K562 (cell line): ENCODE data around the gene DTNBP1. TPM values are rescaled to one million over a fixed set of nuclear protein-coding genes. Genes with fewer than 3 reads are reported as not detected.
A peak's percentile ranks its signal among the peaks of the same experiment; 100 is the strongest.

ENCODE experiments used
- ATAC-seq: fragments of 200-7000 bp; cut with Tn5 transposase; 3 replicates; pipeline ENCODE4 v1.9.1; 2020; ENCODE audit warnings: moderate library complexity
- BruUV-seq: library from RNA; stranded (reverse); fragments of 400-500 nt; replicated peaks from 2 replicates; lab custom pipeline; 2021; lab: Mats Ljungman, UMichigan
- CTCF ChIA-PET: fragments of 300-600 bp; formaldehyde crosslinking; extraction: SDS; loops from one replicate; lab custom pipeline; 2021; ENCODE audit warnings: low intra/inter-chr PET ratio; lab: Yijun Ruan, JAX
- POLR2A ChIA-PET: fragments of 300-600, 350-650 bp; sonication (Branson Sonifier 250); formaldehyde crosslinking; extraction: SDS; loops from one replicate; lab custom pipeline; 2021; ENCODE audit warnings: antibody characterized with exemption, inconsistent platforms; lab: Yijun Ruan, JAX
- DNase-seq, 4 experiments: peaks; one replicate each; pipeline versions ENCODE4 v3.0.0 to v3.0.0-alpha.2; 2011 to 2018; ENCODE audit warnings: low spot score in 3 of 4, mixed read lengths in 3 of 4; ENCODE audit errors: extremely low read depth in 1 of 4
- FAIRE-seq: peaks from 2 replicates; lab custom pipeline; 2011; peaks lifted over from hg19 to GRCh38; lab: Jason Lieb, UNC
- H2AFZ ChIP-seq: 2 replicates; pipeline ENCODE4 v1.6.0; 2011; ENCODE audit warnings: low read depth, low read length, control low read depth, inconsistent platforms
- H3K27ac ChIP-seq: fragments of 200-600 bp; 3 replicates; pipeline ENCODE4 v1.8.0; 2011; ENCODE audit warnings: low read depth, mild to moderate bottlenecking, control low read depth, inconsistent platforms, low read length, moderate library complexity, mixed read lengths; ENCODE audit errors: extremely low read depth
- H3K27me3 ChIP-seq, 2 experiments: fragments of 300-600 bp in 1 of 2; 2 replicates in 1 of 2; 3 replicates in 1 of 2; pipeline versions ENCODE4 v1.6.0 to v1.8.0; 2011; ENCODE audit warnings: inconsistent platforms in 2 of 2, low read length in 2 of 2, mild to moderate bottlenecking in 1 of 2, mixed read lengths in 1 of 2, moderate library complexity in 1 of 2; ENCODE audit not compliant: control insufficient read depth in 2 of 2, insufficient read depth in 2 of 2
- H3K36me3 ChIP-seq: fragments of 300-600 bp; 3 replicates; pipeline ENCODE4 v1.8.0; 2011; ENCODE audit warnings: mild to moderate bottlenecking, low read length, inconsistent platforms; ENCODE audit not compliant: control insufficient read depth, insufficient read depth
- H3K4me1 ChIP-seq, 2 experiments: fragments of 200-600 bp in 1 of 2; replicated peaks in 1 of 2; 2 replicates in 1 of 2; 3 replicates in 1 of 2; pipeline versions ENCODE4 v1.5.1 to v1.8.0; 2011; ENCODE audit warnings: inconsistent platforms in 2 of 2, low read length in 2 of 2, mild to moderate bottlenecking in 1 of 2, mixed read lengths in 1 of 2, moderate library complexity in 1 of 2; ENCODE audit not compliant: control insufficient read depth in 2 of 2, insufficient read depth in 2 of 2
- H3K4me2 ChIP-seq: 2 replicates; pipeline ENCODE4 v1.6.1; 2011; ENCODE audit warnings: low read length, control low read depth, inconsistent platforms, mixed read lengths; ENCODE audit not compliant: insufficient read depth
- H3K4me3 ChIP-seq: fragments of 200-600 bp; sonication (generic), shearing (Covaris generic); 2 replicates; pipeline ENCODE4 v1.5.1; 2016; ENCODE audit warnings: control low read depth, inconsistent platforms
- H3K79me2 ChIP-seq: fragments of 200-600 bp; 3 replicates; pipeline ENCODE4 v1.8.0; 2011; ENCODE audit warnings: low read length, inconsistent platforms; ENCODE audit not compliant: control insufficient read depth, insufficient read depth
- H3K9ac ChIP-seq, 2 experiments: 2 replicates each; pipeline versions ENCODE4 v1.6.0 to v1.6.1; 2011; ENCODE audit warnings: low read depth in 2 of 2, low read length in 2 of 2, control low read depth in 1 of 2, inconsistent platforms in 1 of 2, mild to moderate bottlenecking in 1 of 2, mixed read lengths in 1 of 2; ENCODE audit not compliant: insufficient read depth in 1 of 2
- H3K9me1 ChIP-seq: one replicate; pipeline ENCODE4 v1.6.0; 2011; ENCODE audit warnings: inconsistent platforms, mild to moderate bottlenecking, low read length, moderate library complexity; ENCODE audit not compliant: control insufficient read depth, insufficient read depth
- H3K9me3 ChIP-seq: replicated peaks from 2 replicates; pipeline ENCODE4 v1.5.1; 2011; ENCODE audit warnings: low read depth, low read length, inconsistent platforms; ENCODE audit not compliant: control insufficient read depth, insufficient read depth
- H4K20me1 ChIP-seq: replicated peaks from 2 replicates; pipeline ENCODE4 v1.6.1; 2011; ENCODE audit warnings: low read length, inconsistent platforms, mixed read lengths; ENCODE audit not compliant: control insufficient read depth, insufficient read depth
- EGR1 ChIP-seq: fragments of 450-650 bp; conservative IDR thresholded peaks from 2 replicates; pipeline ENCODE4 v1.6.1; 2017; ENCODE audit warnings: mild to moderate bottlenecking
- HNRNPUL1 ChIP-seq: fragments of 200-400 bp; formaldehyde crosslinking; IDR thresholded peaks from 2 replicates; pipeline ENCODE4 v1.6.1; 2017; ENCODE audit warnings: low read length
- SMC3 ChIP-seq: conservative IDR thresholded peaks from 2 replicates; pipeline ENCODE4 v1.6.1; 2011; ENCODE audit warnings: low read depth, low read length, improper control_type of control experiment; ENCODE audit not compliant: insufficient read depth
- WGBS: fragments of 100-300 bp; shearing (Covaris generic); methylation state at CpG from one replicate; pipeline ENCODE4 v1.1.6; 2016; ENCODE audit warnings: low coverage, mixed read lengths; ENCODE audit not compliant: insufficient coverage; ENCODE audit errors: missing lambda C conversion rate; 5-methylcytosine and 5-hydroxymethylcytosine counted together
- in situ Hi-C: fragments of 300-500 bp; cut with MboI; formaldehyde crosslinking; loops from 4 replicates; pipeline ENCODE4 v1.15.0; 2018; ENCODE audit warnings: inconsistent platforms, mixed read lengths
- intact Hi-C: fragments of 100-400 bp; cut with micrococcal nuclease; formaldehyde crosslinking; loops from 2 replicates; pipeline ENCODE4 v1.14.2; 2022
- polyA plus RNA-seq, 8 experiments: library from polyadenylated mRNA; depleted of rRNA in 4 of 8; stranded (reverse) in 5 of 8; unstranded in 3 of 8; fragments of >200 nt; fragmentation: Nextera tagmentation in 2 of 8; fragmentation: Illumina TruSeq in 1 of 8; extraction: Ambion mirVana in 2 of 8; extraction: Trizol in 1 of 8; gene quantifications; 2 replicates each; pipeline versions ENCODE4 v1.2.1 to v1.2.3, GENCODE V29; 2011 to 2014; ENCODE audit warnings: inconsistent platforms in 1 of 8, missing spikeins in 1 of 8
- total RNA-seq, 7 experiments: library from RNA; depleted of rRNA in 6 of 7; stranded (reverse); fragments of >200 nt in 6 of 7; fragmentation: Illumina TruSeq in 2 of 7; extraction: Trizol in 2 of 7; gene quantifications; 2 replicates each; pipeline versions ENCODE4 v1.2.1 to v1.2.3, GENCODE V29; 2011 to 2021; ENCODE audit warnings: low replicate concordance in 1 of 7

The DTNBP1 gene
- total and polyA plus RNA-seq, 9 of the 15 experiments (the other 6 are each of a cell fraction or from before 2014, with no cell fraction given): 16.7 to 54.5 (median 21.4) TPM

DNA sequence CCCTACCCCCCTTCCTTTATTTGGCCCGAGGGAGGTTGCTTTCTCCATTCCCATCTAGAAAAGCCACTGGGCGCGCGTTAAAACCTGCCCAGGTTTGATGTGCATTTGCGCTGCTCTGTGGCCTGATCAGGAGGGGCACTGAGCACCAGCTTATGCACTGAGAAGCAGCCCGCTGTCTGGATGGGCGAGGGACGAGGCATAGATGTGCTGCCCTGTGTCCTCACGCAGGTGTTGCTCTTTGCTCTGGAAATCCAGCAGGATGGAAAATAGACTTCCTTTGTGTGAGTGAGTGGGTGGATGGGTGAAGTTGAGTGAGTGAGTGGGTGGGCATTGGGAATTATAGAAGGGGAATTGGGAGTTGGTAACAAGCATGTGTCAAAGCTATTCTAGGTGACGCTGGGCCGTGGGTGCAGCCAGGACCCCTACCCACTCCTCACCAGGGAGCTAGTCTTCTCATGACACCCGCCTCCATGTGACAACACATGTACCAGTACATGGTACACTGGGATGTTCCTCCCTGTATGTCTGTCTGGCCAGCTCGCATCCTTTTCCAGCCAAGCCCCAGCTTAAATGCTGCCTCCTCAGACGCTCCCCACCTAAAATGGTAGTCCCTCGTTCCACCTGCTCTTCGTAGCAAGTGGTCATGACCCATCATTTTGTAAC is 162.6 kb downstream of the DTNBP1 start:
- in situ Hi-C loops (no loop called here), intact Hi-C loops (no loop called here)
- 90% methylated on average over 16 of the region's 16 CpGs for WGBS
- Histone ChIP-seq H3K4me2 (no peak overlapping the region), H2AFZ (no peak overlapping the region), H3K27ac (no peak overlapping the region), H3K9ac (no peak overlapping the region), H3K36me3 (peaks cover 83% of the 10 kb centered on the region), H3K9me1 (no peaks in the 10 kb centered on the region), H4K20me1 (no peaks in the 10 kb centered on the region), H3K4me1 (peaks cover 0 to 8% of the 10 kb centered on the region in 2 experiments; a peak in 3 of 5 replicates), H3K9me3 (no peaks in the 10 kb centered on the region), H3K27me3 (no peaks in the 10 kb centered on the region), H3K4me3 (no peak overlapping the region), H3K79me2 (no peaks in the 10 kb centered on the region)
- ATAC-seq (no peak), FAIRE-seq (peak; percentile 23), DNase-seq (no peak)
- no TSS peak for BruUV-seq
- TF ChIP-seq EGR1 (peak; percentile 43; the same call in 1 of the 2 replicates), HNRNPUL1 (no peak)
- CTCF ChIA-PET: no interaction called here
- POLR2A ChIA-PET: no interaction called here

DNA sequence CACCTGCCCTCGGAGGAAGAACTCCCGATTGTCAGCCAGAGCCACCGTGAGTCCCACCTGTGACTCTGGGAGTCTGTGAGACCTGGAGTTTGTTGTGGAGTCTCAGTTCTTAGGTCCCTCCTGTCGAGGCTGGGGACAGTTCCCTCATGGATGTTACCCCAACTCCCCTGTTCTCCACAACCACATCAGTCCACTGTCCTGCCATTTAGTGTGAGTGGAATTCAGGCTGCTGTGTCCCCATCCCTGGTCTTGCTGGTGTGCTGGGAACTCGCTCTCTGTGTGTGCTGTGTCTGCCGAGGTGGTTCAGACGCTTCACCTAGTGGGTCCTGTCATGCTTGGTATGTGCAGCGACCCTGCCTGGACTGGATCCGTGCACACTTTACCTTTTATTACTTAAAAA is 163.2 kb downstream of the DTNBP1 start:
- Histone ChIP-seq H4K20me1 (no peaks in the 10 kb centered on the region), H3K27ac (no peak overlapping the region), H3K9me1 (no peaks in the 10 kb centered on the region), H3K4me1 (peaks cover 0 to 8% of the 10 kb centered on the region in 2 experiments; a peak in 3 of 5 replicates), H3K9me3 (no peaks in the 10 kb centered on the region), H3K36me3 (peaks cover 82% of the 10 kb centered on the region), H3K4me3 (no peak overlapping the region), H3K79me2 (no peaks in the 10 kb centered on the region), H2AFZ (no peak overlapping the region), H3K27me3 (no peaks in the 10 kb centered on the region), H3K4me2 (no peak overlapping the region), H3K9ac (no peak overlapping the region)
- ATAC-seq (no peak), DNase-seq (no peak), FAIRE-seq (peak; percentile 6)
- ChIA-PET CTCF (no interaction called here), POLR2A (no interaction called here)
- intact Hi-C loops: no loop called here
- WGBS: 91% methylated on average over 9 of the region's 9 CpGs
- in situ Hi-C loops: no loop called here
- BruUV-seq: no TSS peak
- no peak for TF ChIP-seq SMC3
